ENCODE measurements around the gene TMEM260.

DNA sequence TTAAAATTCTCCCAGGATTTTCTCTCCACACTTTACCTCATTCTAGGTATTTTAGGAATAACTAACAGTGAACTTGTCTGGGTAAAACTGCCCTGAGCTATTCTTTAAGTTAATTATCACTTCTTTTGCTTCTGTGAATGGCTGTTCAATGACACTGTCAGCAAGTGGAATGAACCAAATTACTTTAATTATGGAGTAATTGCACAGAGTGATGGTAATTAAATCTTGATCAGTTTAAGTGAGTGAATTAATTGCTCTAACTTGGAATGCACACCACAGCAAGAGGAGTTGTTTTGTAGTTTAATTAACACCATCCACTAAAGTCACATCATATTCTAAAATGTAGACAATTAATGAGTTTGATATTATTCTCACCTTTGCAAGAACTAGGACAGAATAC, 36.2 kb upstream of the TMEM260 start:
- TF ChIP-seq, protein P1, sequence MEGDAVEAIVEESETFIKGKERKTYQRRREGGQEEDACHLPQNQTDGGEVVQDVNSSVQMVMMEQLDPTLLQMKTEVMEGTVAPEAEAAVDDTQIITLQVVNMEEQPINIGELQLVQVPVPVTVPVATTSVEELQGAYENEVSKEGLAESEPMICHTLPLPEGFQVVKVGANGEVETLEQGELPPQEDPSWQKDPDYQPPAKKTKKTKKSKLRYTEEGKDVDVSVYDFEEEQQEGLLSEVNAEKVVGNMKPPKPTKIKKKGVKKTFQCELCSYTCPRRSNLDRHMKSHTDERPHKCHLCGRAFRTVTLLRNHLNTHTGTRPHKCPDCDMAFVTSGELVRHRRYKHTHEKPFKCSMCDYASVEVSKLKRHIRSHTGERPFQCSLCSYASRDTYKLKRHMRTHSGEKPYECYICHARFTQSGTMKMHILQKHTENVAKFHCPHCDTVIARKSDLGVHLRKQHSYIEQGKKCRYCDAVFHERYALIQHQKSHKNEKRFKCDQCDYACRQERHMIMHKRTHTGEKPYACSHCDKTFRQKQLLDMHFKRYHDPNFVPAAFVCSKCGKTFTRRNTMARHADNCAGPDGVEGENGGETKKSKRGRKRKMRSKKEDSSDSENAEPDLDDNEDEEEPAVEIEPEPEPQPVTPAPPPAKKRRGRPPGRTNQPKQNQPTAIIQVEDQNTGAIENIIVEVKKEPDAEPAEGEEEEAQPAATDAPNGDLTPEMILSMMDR (IDR thresholded peaks at IDR 0.05) = no peak
- no peak for TF ChIP-seq POLR2A (IDR thresholded peaks at IDR 0.05)
